IMR-90 (cell line): Measurements from ENCODE around the gene RHCE. TPM values are rescaled to one million over a fixed set of nuclear protein-coding genes. Genes with fewer than 3 reads are reported as not detected.
"Not testable (repeated sequence)": the region's sequence is repeated elsewhere in the genome, so short reads cannot be mapped to it uniquely, and the experiment has no call there.

Source experiments
- ATAC-seq: fragments of 200-7000 bp; cut with Tn5 transposase; 2 replicates; pipeline ENCODE4 v1.9.1; 2020; ENCODE audit warnings: low read depth, mild to moderate bottlenecking, moderate library complexity
- BruUV-seq: library from RNA; stranded (reverse); fragments of 400-500 nt; replicated peaks from 2 replicates; lab custom pipeline; 2021; lab: Mats Ljungman, UMichigan
- CTCF ChIA-PET: fragments of 300-600 bp; formaldehyde crosslinking; extraction: SDS; loops from one replicate; lab custom pipeline; 2021; ENCODE audit warnings: antibody characterized with exemption; lab: Yijun Ruan, JAX
- POLR2A ChIA-PET: fragments of 300-600 bp; sonication (Branson Sonifier 250); formaldehyde crosslinking; loops from one replicate; lab custom pipeline; 2022; ENCODE audit warnings: antibody characterized with exemption; ENCODE audit not compliant: unreplicated experiment; lab: Charles Lee
- DNase-seq: peaks from one replicate; pipeline ENCODE4 v3.0.0; 2013
- H2AFZ ChIP-seq: replicated peaks from 2 replicates; pipeline ENCODE3; 2013; ENCODE audit warnings: low read length, mild to moderate bottlenecking; ENCODE audit not compliant: poor library complexity
- H2AK5ac ChIP-seq: 2 replicates; pipeline ENCODE4 v1.6.1; 2013; ENCODE audit warnings: low read depth, low read length, inconsistent platforms
- H2AK9ac ChIP-seq: replicated peaks from 2 replicates; pipeline ENCODE3; 2013; ENCODE audit warnings: mild to moderate bottlenecking, low read depth, low read length, moderate library complexity; ENCODE audit not compliant: poor library complexity
- H2BK120ac ChIP-seq: 2 replicates; pipeline ENCODE4 v1.6.1; 2013; ENCODE audit warnings: low read depth, low read length, inconsistent platforms
- H2BK15ac ChIP-seq: 3 replicates; pipeline ENCODE4 v1.6.1; 2013; ENCODE audit warnings: low read depth, low read length, inconsistent platforms
- H2BK20ac ChIP-seq: 2 replicates; pipeline ENCODE4 v1.6.1; 2013; ENCODE audit warnings: low read depth, mild to moderate bottlenecking, inconsistent platforms, low read length, moderate library complexity
- H2BK5ac ChIP-seq: 2 replicates; pipeline ENCODE4 v1.6.1; 2013; ENCODE audit warnings: mild to moderate bottlenecking, low read depth, low read length, inconsistent platforms; ENCODE audit not compliant: poor library complexity, severe bottlenecking
- H3K14ac ChIP-seq: replicated peaks from 2 replicates; pipeline ENCODE4 v1.6.1; 2013; ENCODE audit warnings: low read depth, low read length, inconsistent platforms
- H3K18ac ChIP-seq: 2 replicates; pipeline ENCODE4 v1.6.1; 2013; ENCODE audit warnings: low read depth, low read length, control low read depth
- H3K23ac ChIP-seq: 2 replicates; pipeline ENCODE4 v1.6.1; 2013; ENCODE audit warnings: low read depth, low read length, inconsistent platforms
- H3K27ac ChIP-seq: 2 replicates; pipeline ENCODE4 v1.5.1; 2013; ENCODE audit warnings: mild to moderate bottlenecking, control low read depth, low read length; ENCODE audit not compliant: insufficient read depth
- H3K27me3 ChIP-seq: 2 replicates; pipeline ENCODE4 v1.6.1; 2013; ENCODE audit warnings: low read length; ENCODE audit not compliant: control insufficient read depth, insufficient read depth
- H3K36me3 ChIP-seq: 2 replicates; pipeline ENCODE4 v1.6.1; 2013; ENCODE audit warnings: low read length, mixed read lengths; ENCODE audit not compliant: control insufficient read depth, insufficient read depth
- H3K4ac ChIP-seq: 2 replicates; pipeline ENCODE4 v1.6.1; 2013; ENCODE audit warnings: low read depth, low read length, inconsistent platforms
- H3K4me1 ChIP-seq: 2 replicates; pipeline ENCODE4 v1.6.1; 2013; ENCODE audit warnings: low read length, mixed read lengths; ENCODE audit not compliant: control insufficient read depth, insufficient read depth
- H3K4me2 ChIP-seq: 2 replicates; pipeline ENCODE4 v1.6.1; 2013; ENCODE audit warnings: low read depth, mild to moderate bottlenecking, control low read depth, low read length, moderate library complexity
- H3K4me3 ChIP-seq: 2 replicates; pipeline ENCODE4 v1.5.1; 2013; ENCODE audit warnings: low read depth, mild to moderate bottlenecking, control low read depth, low read length, moderate library complexity; ENCODE audit not compliant: insufficient read depth
- H3K56ac ChIP-seq: 2 replicates; pipeline ENCODE4 v1.6.1; 2013; ENCODE audit warnings: low read length, inconsistent platforms; ENCODE audit not compliant: insufficient read depth; ENCODE audit errors: extremely low read depth
- H3K79me1 ChIP-seq, 2 experiments: 2 replicates each; pipeline ENCODE4 v1.6.1; 2013; ENCODE audit warnings: low read length in 2 of 2, inconsistent platforms in 1 of 2, low read depth in 1 of 2
- H3K9ac ChIP-seq: 2 replicates; pipeline ENCODE4 v1.6.1; 2013; ENCODE audit warnings: low read depth, low read length, control low read depth
- H3K9me1 ChIP-seq: 2 replicates; pipeline ENCODE4 v1.6.1; 2013; ENCODE audit warnings: low read length, inconsistent platforms; ENCODE audit not compliant: insufficient read depth
- H3K9me3 ChIP-seq: 2 replicates; pipeline ENCODE4 v1.6.1; 2013; ENCODE audit warnings: low read length; ENCODE audit not compliant: control insufficient read depth, insufficient read depth
- H4K20me1 ChIP-seq: 2 replicates; pipeline ENCODE4 v1.6.1; 2013; ENCODE audit warnings: low read length, inconsistent platforms; ENCODE audit not compliant: insufficient read depth
- H4K5ac ChIP-seq: 2 replicates; pipeline ENCODE4 v1.6.1; 2013; ENCODE audit warnings: mild to moderate bottlenecking, low read depth, low read length, control low read depth
- H4K8ac ChIP-seq, 2 experiments: 2 replicates each; pipeline ENCODE4 v1.6.1; 2013; ENCODE audit warnings: low read depth in 2 of 2, low read length in 2 of 2, control low read depth in 1 of 2, inconsistent platforms in 1 of 2
- H4K91ac ChIP-seq: 2 replicates; pipeline ENCODE4 v1.6.1; 2013; ENCODE audit warnings: low read depth, low read length, inconsistent platforms; ENCODE audit not compliant: insufficient read depth
- WGBS, 2 experiments: methylation state at CpG; one replicate each; pipeline versions ENCODE4 v1.1.5 to v1.1.7; 2013; ENCODE audit warnings: missing lambda C conversion rate in 2 of 2; ENCODE audit not compliant: insufficient read length in 1 of 2; ENCODE audit errors: extremely low coverage in 2 of 2; 5-methylcytosine and 5-hydroxymethylcytosine counted together
- dilution Hi-C: fragments of 300-500 bp; cut with HindIII; formaldehyde crosslinking; loops from one replicate; pipeline ENCODE4 v1.14.3; 2018; ENCODE audit warnings: low sequenced_read_pairs; ENCODE audit not compliant: unreplicated experiment
- in situ Hi-C: fragments of 300-500 bp; cut with MboI; formaldehyde crosslinking; loops from 3 replicates; pipeline ENCODE4 v1.14.3; 2019; ENCODE audit warnings: low sequenced_read_pairs, inconsistent platforms, mixed read lengths
- intact Hi-C: fragments of 100-400 bp; cut with micrococcal nuclease; formaldehyde crosslinking; loops from 2 replicates; pipeline ENCODE4 v1.10.0; 2022
- polyA plus RNA-seq, 3 experiments: library from polyadenylated mRNA; depleted of rRNA; stranded (reverse); fragments of >200 nt; gene quantifications; 2 replicates each; pipeline ENCODE4 v1.2.3, GENCODE V29; 2012; ENCODE audit warnings: low replicate concordance in 1 of 3
- total RNA-seq: library from RNA; depleted of rRNA; stranded (reverse); fragments of >200 nt; gene quantifications from 2 replicates; pipeline ENCODE4 v1.2.3, GENCODE V29; 2012

Gene RHCE
- total and polyA plus RNA-seq, 2 of the 4 experiments (the other 2 are of a cell fraction), result 0.54 to 0.62 TPM

- BruUV-seq, H4K20me1 ChIP-seq, H3K27ac ChIP-seq, H3K14ac ChIP-seq, intact Hi-C loops, H2AK5ac ChIP-seq, H2BK5ac ChIP-seq, ATAC-seq, POLR2A ChIA-PET, H2BK15ac ChIP-seq, dilution Hi-C loops, DNase-seq, CTCF ChIA-PET, H3K18ac ChIP-seq, H4K5ac ChIP-seq, H3K27me3 ChIP-seq, H3K4me1 ChIP-seq, H2BK20ac ChIP-seq, H3K56ac ChIP-seq, in situ Hi-C loops, H4K91ac ChIP-seq, H3K23ac ChIP-seq, H3K9me3 ChIP-seq, H2BK120ac ChIP-seq, H3K4me3 ChIP-seq, H3K9ac ChIP-seq, H2AFZ ChIP-seq, H3K4ac ChIP-seq, H2AK9ac ChIP-seq, H4K8ac ChIP-seq, H3K4me2 ChIP-seq: not testable (repeated sequence)
- Histone ChIP-seq H3K9me1 (peaks cover 15% of the 10 kb centered on the region), H3K36me3 (peaks cover 13% of the 10 kb centered on the region), H3K79me1 (peaks cover 9 to 27% of the 10 kb centered on the region in 2 experiments; a peak in 2 of 4 replicates)
- WGBS, 2 experiments, result no CpG with 5 or more reads among the region's 17 CpGs
Observed at GRCh38 chr1:25362634-25363559, 57.7 kb downstream of the RHCE start.
